NCI-H1105 (cell line): Measurements from ENCODE around the gene GAK.
"Not testable (repeated sequence)": the region's sequence is repeated elsewhere in the genome, so short reads cannot be mapped to it uniquely, and the experiment has no call there.

Experiments
- DNase-seq: peaks from one replicate; lab custom pipeline; 2025; lab: John Stamatoyannopoulos, UW

Gene GAK

GRCh38 chr4:808860-809570 is 123.1 kb downstream of the GAK start:
- DNase-seq, result no peak

- no peak for DNase-seq
Measured at GRCh38 chr4:807792-808191, 124.3 kb downstream of the GAK start.

- not testable (repeated sequence) for DNase-seq
Measured at GRCh38 chr4:806979-807378, 125.1 kb downstream of the GAK start.

- no peak for DNase-seq
Measured at GRCh38 chr4:804804-805203, 127.3 kb downstream of the GAK start.

- no peak for DNase-seq
Measured at GRCh38 chr4:803884-804283, 128.2 kb downstream of the GAK start.

GRCh38 chr4:801436-802124 is 130.5 kb downstream of the GAK start:
- DNase-seq, result no peak
